CD1c-positive myeloid dendritic cell (primary cell): ENCODE data around the gene SDK1.

Source experiments
- DNase-seq: peaks from one replicate; pipeline ENCODE4 v3.0.0-alpha.2; 2016; ENCODE audit errors: extremely low spot score

SDK1 gene

GRCh38 chr7:3300651-3301448 is at the start of gene SDK1:
Gene SDK1 (plus strand): TSS chr7:3301252. CDS start chr7:3301587, 335 bp downstream.
- peak; percentile 95 for DNase-seq

- no peak for DNase-seq
Observed at GRCh38 chr7:3254718-3255117, 46.3 kb upstream of the SDK1 start.

DNA sequence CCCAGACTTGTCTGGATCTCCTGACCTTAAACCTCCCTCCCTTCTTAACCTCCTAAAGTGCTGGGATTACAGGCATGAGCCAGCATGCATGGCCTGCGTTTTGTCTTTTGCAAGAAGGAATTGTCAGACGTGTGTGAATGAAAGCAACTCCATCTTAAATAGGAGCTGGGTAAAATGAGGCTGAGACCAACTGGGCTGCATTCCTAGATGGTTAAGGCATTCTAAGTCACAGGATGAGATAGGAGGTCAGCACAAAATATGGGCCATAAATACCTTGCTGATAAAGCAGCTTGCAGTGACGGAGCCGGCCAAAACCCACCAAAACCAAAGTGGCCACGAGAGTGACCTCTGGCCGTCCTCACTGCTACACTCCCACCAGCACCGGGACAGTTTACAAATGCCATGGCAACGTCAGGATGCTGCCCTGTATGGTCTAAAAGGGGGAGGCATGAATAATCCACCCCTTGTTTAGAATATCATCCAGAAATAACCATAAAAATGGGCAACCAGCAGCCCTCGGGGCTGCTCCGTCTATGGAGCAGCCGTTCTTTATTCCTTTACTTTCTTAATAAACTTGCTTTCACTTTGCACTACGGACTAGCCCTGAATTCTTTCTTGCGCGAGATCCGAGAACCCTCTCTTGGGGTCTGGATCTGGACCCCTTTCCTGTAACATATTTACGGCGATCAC is 41.2 kb upstream of the SDK1 start:
- DNase-seq = no peak

DNA sequence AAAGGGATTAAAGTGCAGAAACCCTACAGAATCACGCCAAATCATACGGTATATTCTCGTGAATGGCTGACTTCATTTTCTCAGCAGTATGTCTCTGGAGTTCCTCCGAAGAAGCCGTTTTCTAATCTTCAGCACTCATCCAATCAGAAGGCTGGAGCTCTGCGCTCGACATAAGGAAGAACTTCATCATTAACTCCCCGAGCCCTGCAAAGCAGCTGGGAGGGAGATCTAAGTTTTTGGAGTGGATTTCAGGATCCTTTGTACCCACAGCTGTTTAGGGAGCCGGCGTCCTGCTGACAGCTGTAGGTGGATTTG is 40.7 kb upstream of the SDK1 start:
- no peak for DNase-seq

DNA sequence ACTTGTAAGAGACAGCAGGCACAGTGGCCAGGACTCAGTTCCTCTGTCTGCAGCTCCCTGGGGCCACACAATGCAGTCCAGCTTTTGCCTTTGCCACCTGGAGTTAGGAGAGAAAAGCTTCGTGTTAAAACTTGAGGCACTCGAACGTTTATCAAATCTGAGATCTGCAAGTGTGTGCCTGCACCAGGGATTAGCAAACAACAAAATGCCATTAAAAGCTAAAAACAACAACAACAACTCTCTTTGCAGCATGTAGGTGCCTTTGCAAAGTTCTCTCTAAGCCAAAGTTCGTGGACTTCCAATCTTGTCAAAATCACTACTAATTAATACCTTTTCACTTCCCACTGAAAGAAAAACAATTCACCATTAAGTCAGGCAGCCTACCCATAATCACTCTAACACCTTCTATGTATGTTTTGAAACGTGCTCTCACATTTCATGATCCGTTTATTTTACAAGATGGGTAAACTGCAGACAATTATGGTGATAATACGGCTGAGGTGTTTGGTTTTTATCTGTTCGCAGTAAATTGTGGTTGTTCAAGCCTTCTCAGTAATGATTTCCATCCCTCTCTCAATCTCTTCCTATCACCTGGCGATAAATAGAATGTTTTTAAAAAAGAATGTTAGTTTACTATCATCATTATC is 36.2 kb upstream of the SDK1 start:
- no peak for DNase-seq

DNA sequence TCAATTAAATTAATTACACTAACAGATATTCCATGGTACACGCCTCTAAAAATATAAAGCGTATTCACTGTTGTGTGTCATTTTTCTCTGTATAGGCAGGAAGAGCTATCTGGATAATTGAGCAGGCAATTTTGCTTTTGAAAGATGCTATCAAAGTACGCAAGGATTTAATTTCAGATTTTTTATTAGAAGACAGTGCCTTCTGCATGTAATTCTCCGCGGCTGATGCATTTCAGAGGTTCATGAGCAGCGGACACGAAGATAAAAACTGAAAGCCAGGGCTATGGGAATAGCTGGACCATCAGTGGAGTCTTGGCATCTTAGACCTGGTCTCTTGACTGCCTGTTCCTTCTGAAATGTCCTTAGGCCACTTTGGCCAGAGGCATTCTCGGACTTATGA is 35.7 kb upstream of the SDK1 start:
- DNase-seq = no peak

GRCh38 chr7:3266240-3266639 is 34.8 kb upstream of the SDK1 start:
- DNase-seq = no peak

DNA sequence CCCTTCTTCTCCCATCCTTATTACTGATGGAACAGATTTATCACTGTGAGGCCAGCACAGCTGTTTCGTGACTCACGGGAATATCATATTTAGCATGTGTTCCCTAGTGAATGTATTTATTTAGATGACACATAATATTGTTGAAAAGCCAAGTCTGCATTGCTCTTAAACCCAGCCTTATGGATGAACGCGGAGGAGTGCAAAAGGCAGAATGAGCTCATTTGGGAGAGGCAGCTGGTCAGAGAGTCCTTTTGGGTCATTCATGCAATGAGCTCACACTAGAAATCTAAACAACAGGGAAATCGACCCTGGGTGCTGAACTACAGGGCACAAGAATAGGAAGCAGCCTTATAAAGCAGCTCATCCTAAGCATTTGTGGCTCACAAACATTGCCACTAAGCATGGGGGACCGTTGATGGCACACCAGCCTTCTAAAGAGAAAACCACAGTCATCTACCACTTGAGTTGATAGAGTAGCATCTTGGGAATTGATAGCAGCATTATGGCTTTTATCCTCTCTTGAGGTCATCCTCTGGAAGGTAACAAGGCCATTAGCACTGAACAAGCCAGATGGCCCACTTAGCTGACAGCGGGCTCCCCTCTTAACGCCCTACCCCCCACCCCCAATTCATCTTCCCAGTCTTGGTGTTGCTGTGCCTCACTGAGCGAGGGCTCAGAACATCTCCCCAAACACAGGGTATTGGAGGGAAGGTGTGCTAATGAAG is 32.9 kb upstream of the SDK1 start:
- DNase-seq = no peak

DNA sequence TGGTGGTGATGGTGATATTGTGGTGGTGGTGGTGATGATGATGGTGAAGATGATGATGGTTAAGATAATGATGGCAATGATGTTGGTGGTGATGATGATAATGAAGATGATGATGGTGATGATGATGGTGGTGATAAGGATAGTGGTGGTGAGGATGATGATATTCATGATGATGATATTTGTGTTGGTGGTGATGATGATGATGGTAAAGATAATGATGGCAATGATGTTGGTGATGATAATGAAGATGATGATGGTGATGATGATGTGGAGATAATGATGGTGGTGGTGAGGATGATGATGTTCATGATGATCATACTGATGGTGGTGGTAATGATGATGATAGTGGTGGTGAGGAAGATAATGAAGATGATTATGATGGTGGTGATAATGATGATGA is 30.7 kb upstream of the SDK1 start:
- DNase-seq = no peak

DNA sequence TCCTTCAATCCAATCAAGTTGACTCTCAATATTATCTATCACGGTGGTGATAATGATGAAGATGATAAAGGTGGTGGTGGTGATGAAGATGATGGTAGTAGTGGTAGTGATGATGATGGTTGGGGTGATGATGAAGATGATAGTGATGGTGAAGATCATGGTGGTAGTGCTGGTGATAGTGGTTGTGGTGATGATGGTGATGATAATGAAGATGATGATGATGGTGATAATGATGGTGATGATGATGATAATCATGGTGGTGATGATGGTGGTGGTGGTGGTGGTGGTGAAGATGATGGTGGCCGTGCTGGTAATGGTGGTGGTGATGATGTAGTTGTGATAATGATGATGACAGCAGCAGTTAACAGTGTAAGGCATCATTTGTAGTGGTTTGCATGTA is 29.8 kb upstream of the SDK1 start:
- no peak for DNase-seq

- no peak for DNase-seq
Observed at GRCh38 chr7:3272691-3273141, 28.3 kb upstream of the SDK1 start.

DNA sequence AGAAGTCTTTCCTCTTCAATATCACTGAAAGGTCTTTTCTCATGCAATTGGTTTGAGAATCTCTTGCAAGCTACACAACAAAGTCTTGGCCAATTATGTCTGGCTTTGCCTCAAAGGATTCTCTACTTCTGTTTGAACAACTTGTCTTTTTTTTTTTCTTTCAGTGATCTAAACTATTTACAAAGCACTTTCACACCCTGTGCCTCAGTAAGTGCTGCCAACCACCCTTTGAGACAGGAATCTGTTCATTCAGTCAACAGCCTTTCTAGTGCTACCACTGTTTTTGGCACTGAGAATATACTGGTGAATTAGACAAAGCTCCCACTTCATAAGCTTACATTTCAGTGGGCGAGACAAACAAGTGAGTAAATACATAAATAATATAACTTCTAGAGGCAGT is 26.9 kb upstream of the SDK1 start:
- no peak for DNase-seq

DNA sequence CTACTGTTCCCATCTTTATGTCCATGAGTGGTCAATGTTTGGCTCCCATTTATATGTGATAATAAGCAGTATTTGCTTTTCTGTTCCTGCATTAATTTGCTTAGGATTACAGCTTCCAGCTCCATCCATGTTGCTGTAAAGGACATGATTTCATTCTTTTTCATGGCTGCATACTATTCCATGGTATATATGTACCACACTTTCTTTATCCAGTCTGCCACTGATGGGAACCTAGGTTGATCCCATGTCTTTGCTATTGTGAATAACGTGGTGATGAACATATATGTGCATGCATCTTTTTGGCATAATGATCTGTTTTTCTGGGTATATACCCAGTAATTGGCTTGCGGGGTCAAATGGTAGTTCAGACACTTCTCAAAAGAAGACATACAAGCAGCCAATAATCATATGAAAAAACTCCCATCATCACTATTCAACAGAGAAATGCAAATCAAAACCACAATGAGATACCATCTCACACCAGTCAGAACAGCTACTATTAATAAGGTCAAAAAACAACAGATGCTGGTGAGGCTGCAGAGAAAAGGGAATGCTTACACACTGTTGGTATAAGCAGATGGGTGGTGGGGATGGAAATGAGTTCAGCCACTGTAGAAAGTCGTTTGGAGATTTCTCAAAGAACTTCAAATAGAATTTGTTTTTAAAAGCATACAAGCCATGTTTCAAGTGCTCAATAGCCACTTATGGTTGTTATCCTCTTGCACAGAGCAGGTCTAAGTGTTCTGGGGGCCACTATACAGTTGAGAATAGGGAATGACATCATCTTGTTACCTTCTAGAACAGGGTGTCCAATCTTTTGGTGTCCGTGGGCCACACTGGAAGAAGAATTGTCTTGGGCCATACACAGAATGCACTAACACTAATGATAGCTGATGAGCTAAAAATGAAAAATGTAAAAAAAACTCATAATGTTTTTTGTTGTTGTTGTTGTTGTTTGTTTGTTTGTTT is 23.2 kb upstream of the SDK1 start:
- DNase-seq = no peak

DNA sequence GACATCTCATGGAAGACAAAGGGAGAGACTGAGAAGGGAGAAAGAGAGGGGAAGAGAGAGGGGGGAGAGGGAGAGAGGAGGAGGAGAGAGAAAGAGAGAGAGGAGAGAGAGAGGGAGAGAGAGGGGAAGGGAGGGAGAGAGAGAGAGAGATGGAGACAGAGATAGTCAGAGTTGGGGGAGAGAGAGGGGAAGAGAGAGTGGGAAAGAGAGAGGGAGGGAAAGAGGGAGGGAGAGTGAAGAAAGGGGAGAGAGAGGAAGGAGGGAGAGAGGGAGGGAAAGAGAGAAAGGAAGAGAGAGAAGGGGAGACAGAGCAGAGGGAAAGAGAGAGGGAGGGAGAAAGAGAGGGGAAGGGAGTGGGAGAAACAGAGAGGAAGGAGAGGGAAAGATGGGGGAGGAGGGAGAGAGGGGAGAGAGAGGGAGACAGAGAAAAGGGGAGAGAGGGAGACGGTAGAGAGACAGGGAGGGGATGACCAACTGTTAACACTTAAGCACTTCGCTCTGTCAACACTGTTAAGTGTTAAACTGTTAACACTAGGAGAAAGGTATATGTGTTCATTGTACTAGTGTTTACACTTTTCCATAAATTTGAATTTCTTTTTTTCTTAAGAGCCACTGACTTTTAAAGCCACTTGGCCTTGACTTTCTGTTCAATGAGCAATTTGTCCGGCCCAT is 21.8 kb upstream of the SDK1 start:
- no peak for DNase-seq

GRCh38 chr7:3280445-3280844 is 20.6 kb upstream of the SDK1 start:
- no peak for DNase-seq

GRCh38 chr7:3280946-3281656 is 20.0 kb upstream of the SDK1 start:
- DNase-seq = no peak

DNA sequence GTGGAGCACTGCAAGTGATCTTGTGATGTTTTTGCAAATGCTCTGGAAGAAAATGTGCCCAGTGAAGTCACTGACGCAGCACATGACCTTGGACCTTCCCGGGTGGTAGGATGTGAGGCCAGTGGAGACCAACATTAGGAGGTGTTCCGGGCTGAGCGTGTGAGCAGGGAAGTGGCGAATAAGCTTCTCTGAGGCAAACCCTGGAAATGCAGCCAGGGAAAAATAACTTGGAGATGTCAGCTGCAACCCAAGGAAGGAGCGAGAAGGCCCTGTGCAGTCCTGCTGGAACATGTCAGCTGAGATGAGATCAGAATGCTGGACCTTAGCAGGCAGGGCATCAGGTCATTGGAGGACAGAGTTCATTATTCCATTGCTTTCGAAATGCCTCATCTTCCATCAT is 18.6 kb upstream of the SDK1 start:
- no peak for DNase-seq

- DNase-seq = no peak
Observed at GRCh38 chr7:3283130-3283704, 17.8 kb upstream of the SDK1 start.

GRCh38 chr7:3285652-3286051 is 15.4 kb upstream of the SDK1 start:
- DNase-seq = no peak

GRCh38 chr7:3289996-3290395 is 11.1 kb upstream of the SDK1 start:
- no peak for DNase-seq
